ENCODE measurements around the gene GNAI3. TPM values are rescaled to one million over a fixed set of nuclear protein-coding genes. Genes with fewer than 3 reads are reported as not detected.

The GNAI3 gene
- total and polyA plus RNA-seq, 9 donors: 6.9 to 10.0 (median 7.4) TPM

DNA sequence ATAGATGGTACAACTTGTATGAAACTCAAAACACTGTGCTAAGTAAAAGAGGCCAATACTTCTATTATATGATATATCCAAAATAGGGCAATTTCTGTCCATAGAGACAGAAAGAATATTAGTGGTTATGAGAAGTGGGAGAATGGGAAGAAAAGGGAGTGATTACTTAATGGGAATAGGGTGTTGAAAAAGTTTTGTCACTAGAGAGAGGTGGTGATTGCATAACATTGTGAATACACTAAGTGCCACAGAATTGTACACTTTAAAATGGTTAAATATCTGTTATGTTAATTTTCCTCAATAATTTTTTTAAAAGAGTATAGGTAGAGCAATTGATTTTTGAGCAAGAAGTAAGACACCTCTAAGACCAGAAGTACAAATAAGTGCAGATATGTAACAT is 41.3 kb downstream of the GNAI3 start:
- no peaks in the 10 kb centered on the region for H3K9me3 ChIP-seq (replicated peaks; ENCODE audit: control insufficient read depth, low read depth, low read length)
- no peaks in the 10 kb centered on the region for H3K27me3 ChIP-seq (ENCODE audit: control insufficient read depth, insufficient read depth, low read length)
- no peak for DNase-seq
- H3K4me1 ChIP-seq (ENCODE audit: control insufficient read depth, insufficient read depth, low read length): no peaks in the 10 kb centered on the region
- no peak overlapping the region for H3K4me3 ChIP-seq (ENCODE audit: low read length)
- peaks cover 37% of the 10 kb centered on the region for H3K36me3 ChIP-seq (ENCODE audit: control insufficient read depth, insufficient read depth, low read length)
- no peak overlapping the region for H3K27ac ChIP-seq (ENCODE audit: low read length)

DNA sequence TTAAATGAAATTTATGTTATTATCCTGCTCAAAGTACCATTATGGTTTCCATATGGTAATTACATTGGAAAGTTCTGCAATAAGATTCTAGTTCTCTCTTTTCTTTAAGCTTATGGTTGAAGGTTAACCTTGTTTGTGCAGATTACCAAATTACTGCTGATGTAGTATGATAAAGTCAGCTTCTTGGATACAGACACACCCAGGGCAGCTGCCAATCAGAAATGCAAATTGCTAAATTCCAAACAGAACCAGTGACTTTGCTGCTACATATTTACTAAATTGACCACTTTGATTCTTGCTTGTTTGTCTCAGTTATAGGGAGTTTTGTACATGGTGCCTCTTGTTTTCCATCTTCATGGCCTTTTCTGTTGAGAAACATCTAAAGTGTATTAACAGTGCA is 44.5 kb downstream of the GNAI3 start:
- no peaks in the 10 kb centered on the region for H3K27me3 ChIP-seq (ENCODE audit: control insufficient read depth, insufficient read depth, low read length)
- H3K4me3 ChIP-seq (ENCODE audit: low read length): no peak overlapping the region
- no peaks in the 10 kb centered on the region for H3K9me3 ChIP-seq (replicated peaks; ENCODE audit: control insufficient read depth, low read depth, low read length)
- no peak overlapping the region for H3K27ac ChIP-seq (ENCODE audit: low read length)
- no peak for DNase-seq
- H3K4me1 ChIP-seq (ENCODE audit: control insufficient read depth, insufficient read depth, low read length): no peaks in the 10 kb centered on the region
- H3K36me3 ChIP-seq (ENCODE audit: control insufficient read depth, insufficient read depth, low read length): peaks cover 31% of the 10 kb centered on the region

DNA sequence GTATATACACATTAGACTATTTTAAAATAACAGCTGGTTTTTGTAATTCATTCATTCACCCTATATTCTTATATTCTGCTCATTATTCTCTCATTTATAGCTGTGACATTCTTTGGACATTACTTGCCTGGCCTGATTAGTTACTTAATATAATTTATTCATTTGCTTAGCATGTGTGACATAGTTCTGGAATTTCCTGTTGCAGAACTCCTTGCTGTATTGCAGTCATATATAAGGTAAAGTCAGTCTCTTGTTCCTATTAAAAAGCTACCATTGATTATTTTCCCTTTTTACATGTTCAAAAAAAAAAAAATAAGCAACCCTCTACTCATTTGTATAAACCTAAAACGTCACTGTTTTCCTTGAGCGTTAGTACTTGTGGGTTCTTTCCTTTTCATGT is 47.1 kb downstream of the GNAI3 start:
- Histone ChIP-seq H3K4me3 (ENCODE audit: low read length) (no peak overlapping the region), H3K27me3 (ENCODE audit: control insufficient read depth, insufficient read depth, low read length) (no peaks in the 10 kb centered on the region), H3K36me3 (ENCODE audit: control insufficient read depth, insufficient read depth, low read length) (peaks cover 24% of the 10 kb centered on the region), H3K4me1 (ENCODE audit: control insufficient read depth, insufficient read depth, low read length) (no peaks in the 10 kb centered on the region), H3K27ac (ENCODE audit: low read length) (no peak overlapping the region), H3K9me3 (replicated peaks; ENCODE audit: control insufficient read depth, low read depth, low read length) (no peaks in the 10 kb centered on the region)
- no CpG with 5 or more reads among the region's 2 CpGs for WGBS (ENCODE audit: insufficient coverage)
- no peak for DNase-seq

DNA sequence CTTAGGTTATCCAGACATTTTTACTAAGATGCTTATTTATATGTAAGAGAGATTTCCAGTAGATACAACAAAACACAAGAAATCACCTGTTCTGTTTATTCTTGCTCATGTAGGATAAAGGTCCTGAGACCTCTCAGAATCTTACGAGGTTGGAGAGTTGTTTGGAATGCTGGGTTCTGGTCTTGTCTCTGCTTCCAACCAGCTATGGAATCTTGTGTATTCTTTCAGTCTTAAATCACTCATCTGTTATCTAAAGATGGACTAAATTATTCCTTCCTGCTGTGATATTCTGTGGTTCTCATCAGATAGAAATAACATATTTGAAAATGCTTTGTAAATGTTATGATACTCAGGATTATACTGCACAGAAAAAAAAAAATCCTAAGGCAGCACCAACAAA is 49.7 kb downstream of the GNAI3 start:
- Histone ChIP-seq H3K4me1 (ENCODE audit: control insufficient read depth, insufficient read depth, low read length) (no peaks in the 10 kb centered on the region), H3K27ac (ENCODE audit: low read length) (no peak overlapping the region), H3K27me3 (ENCODE audit: control insufficient read depth, insufficient read depth, low read length) (no peaks in the 10 kb centered on the region), H3K9me3 (replicated peaks; ENCODE audit: control insufficient read depth, low read depth, low read length) (no peaks in the 10 kb centered on the region), H3K36me3 (ENCODE audit: control insufficient read depth, insufficient read depth, low read length) (peaks cover 13% of the 10 kb centered on the region), H3K4me3 (ENCODE audit: low read length) (no peak overlapping the region)
- no peak for DNase-seq
- no CpG with 5 or more reads among the region's 1 CpG for WGBS (ENCODE audit: insufficient coverage)

GRCh38 chr1:109598655-109599054 is 50.2 kb downstream of the GNAI3 start:
- Histone ChIP-seq H3K4me3 (ENCODE audit: low read length) (no peak overlapping the region), H3K9me3 (replicated peaks; ENCODE audit: control insufficient read depth, low read depth, low read length) (no peaks in the 10 kb centered on the region), H3K27ac (ENCODE audit: low read length) (no peak overlapping the region), H3K4me1 (ENCODE audit: control insufficient read depth, insufficient read depth, low read length) (no peaks in the 10 kb centered on the region), H3K36me3 (ENCODE audit: control insufficient read depth, insufficient read depth, low read length) (peaks cover 12% of the 10 kb centered on the region), H3K27me3 (ENCODE audit: control insufficient read depth, insufficient read depth, low read length) (no peaks in the 10 kb centered on the region)
- 80% methylated on average over 1 of the region's 5 CpGs for WGBS (ENCODE audit: insufficient coverage)
- DNase-seq: no peak

DNA sequence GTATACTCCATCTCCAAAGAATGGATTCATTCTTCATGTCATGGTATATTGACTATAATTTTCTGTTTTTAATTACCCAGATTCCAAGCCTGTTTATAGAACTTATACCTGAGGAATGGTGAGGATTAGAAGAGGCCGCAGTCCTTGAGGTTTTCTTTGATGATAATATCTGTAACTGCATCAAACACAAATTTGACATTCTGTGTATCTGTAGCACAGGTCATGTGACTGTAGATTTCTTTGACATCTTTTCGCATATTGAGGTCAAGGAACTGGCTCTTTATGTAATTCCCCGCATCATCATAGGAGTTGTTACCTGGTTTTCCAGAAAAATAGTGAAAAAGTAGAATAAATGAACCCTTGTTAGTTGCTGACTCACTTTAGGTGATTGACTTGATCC is 54.8 kb downstream of the GNAI3 start:
- no peak for DNase-seq
- no CpG with 5 or more reads among the region's 3 CpGs for WGBS (ENCODE audit: insufficient coverage)
- H3K36me3 ChIP-seq (ENCODE audit: control insufficient read depth, insufficient read depth, low read length): peaks cover 4% of the 10 kb centered on the region
- H3K27ac ChIP-seq (ENCODE audit: low read length): no peak overlapping the region
- no peaks in the 10 kb centered on the region for H3K4me1 ChIP-seq (ENCODE audit: control insufficient read depth, insufficient read depth, low read length)
- no peaks in the 10 kb centered on the region for H3K9me3 ChIP-seq (replicated peaks; ENCODE audit: control insufficient read depth, low read depth, low read length)
- no peak overlapping the region for H3K4me3 ChIP-seq (ENCODE audit: low read length)
- H3K27me3 ChIP-seq (ENCODE audit: control insufficient read depth, insufficient read depth, low read length): no peaks in the 10 kb centered on the region

DNA sequence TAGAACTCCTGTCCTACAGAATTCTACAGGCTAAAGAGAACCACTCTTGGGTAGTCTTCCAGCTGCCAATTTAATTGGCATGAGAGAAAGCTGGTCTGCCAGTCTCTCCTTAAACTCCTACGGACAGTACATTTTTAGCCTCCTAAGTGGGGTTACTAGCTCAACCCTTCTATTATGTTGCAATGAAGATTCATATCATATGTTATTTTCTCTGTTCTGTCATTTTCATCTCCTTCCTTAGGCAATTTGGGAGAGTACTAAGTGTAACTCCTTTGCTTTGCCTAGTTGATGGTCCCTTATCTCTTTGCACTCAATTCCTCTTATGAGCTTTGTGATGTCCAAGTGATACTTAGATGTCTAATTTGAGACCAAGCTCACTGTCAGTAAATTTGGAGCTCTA is 57.0 kb downstream of the GNAI3 start:
- Histone ChIP-seq H3K4me1 (ENCODE audit: control insufficient read depth, insufficient read depth, low read length) (no peaks in the 10 kb centered on the region), H3K9me3 (replicated peaks; ENCODE audit: control insufficient read depth, low read depth, low read length) (no peaks in the 10 kb centered on the region), H3K27me3 (ENCODE audit: control insufficient read depth, insufficient read depth, low read length) (no peaks in the 10 kb centered on the region), H3K4me3 (ENCODE audit: low read length) (no peak overlapping the region), H3K36me3 (ENCODE audit: control insufficient read depth, insufficient read depth, low read length) (no peaks in the 10 kb centered on the region), H3K27ac (ENCODE audit: low read length) (no peak overlapping the region)
- no peak for DNase-seq
- whole genome bisulfite sequencing (ENCODE audit: insufficient coverage): no CpG with 5 or more reads among the region's 1 CpG

DNA sequence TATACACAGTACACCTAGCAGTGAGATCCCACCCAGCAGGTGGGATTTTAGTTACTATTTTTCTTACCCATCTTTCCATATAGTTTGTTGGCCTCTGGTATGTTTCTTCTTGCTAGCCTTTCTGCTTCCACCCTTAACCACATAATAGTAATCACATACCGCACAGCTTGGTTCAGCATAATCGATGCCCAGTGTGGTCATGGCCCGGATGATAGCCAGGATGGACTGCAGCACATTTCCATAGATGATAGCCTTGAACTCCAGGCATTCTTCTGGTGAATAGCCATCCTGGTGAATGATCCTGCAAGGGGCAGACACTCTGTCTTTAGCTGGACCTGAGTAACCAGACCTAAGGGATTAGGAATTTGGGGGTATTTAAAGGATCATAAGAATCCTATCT is 61.5 kb downstream of the GNAI3 start:
- H3K4me3 ChIP-seq (ENCODE audit: low read length): no peak overlapping the region
- H3K4me1 ChIP-seq (ENCODE audit: control insufficient read depth, insufficient read depth, low read length): no peaks in the 10 kb centered on the region
- DNase-seq: no peak
- H3K27me3 ChIP-seq (ENCODE audit: control insufficient read depth, insufficient read depth, low read length): no peaks in the 10 kb centered on the region
- H3K9me3 ChIP-seq (replicated peaks; ENCODE audit: control insufficient read depth, low read depth, low read length): no peaks in the 10 kb centered on the region
- H3K27ac ChIP-seq (ENCODE audit: low read length): no peak overlapping the region
- WGBS (ENCODE audit: insufficient coverage): 92% methylated on average over 3 of the region's 3 CpGs
- no peaks in the 10 kb centered on the region for H3K36me3 ChIP-seq (ENCODE audit: control insufficient read depth, insufficient read depth, low read length)

GRCh38 chr1:109610609-109611307 is 62.3 kb downstream of the GNAI3 start:
- Histone ChIP-seq H3K27me3 (ENCODE audit: control insufficient read depth, insufficient read depth, low read length) (no peaks in the 10 kb centered on the region), H3K4me1 (ENCODE audit: control insufficient read depth, insufficient read depth, low read length) (no peaks in the 10 kb centered on the region), H3K9me3 (replicated peaks; ENCODE audit: control insufficient read depth, low read depth, low read length) (no peaks in the 10 kb centered on the region), H3K36me3 (ENCODE audit: control insufficient read depth, insufficient read depth, low read length) (no peaks in the 10 kb centered on the region), H3K27ac (ENCODE audit: low read length) (no peak overlapping the region), H3K4me3 (ENCODE audit: low read length) (no peak overlapping the region)
- 69% methylated on average over 2 of the region's 3 CpGs for WGBS (ENCODE audit: insufficient coverage)
- DNase-seq: no peak

- 64% methylated on average over 5 of the region's 13 CpGs for WGBS (ENCODE audit: insufficient coverage)
- no peaks in the 10 kb centered on the region for H3K36me3 ChIP-seq (ENCODE audit: control insufficient read depth, insufficient read depth, low read length)
These were observed 63.0 kb downstream of the GNAI3 start for GRCh38 chr1:109611308-109611990.

More at GRCh38 chr1:109611308-109611990, 63.0 kb downstream of the GNAI3 start:
- Histone ChIP-seq H3K4me3 (ENCODE audit: low read length) (no peak overlapping the region), H3K4me1 (ENCODE audit: control insufficient read depth, insufficient read depth, low read length) (no peaks in the 10 kb centered on the region), H3K27me3 (ENCODE audit: control insufficient read depth, insufficient read depth, low read length) (no peaks in the 10 kb centered on the region), H3K9me3 (replicated peaks; ENCODE audit: control insufficient read depth, low read depth, low read length) (no peaks in the 10 kb centered on the region), H3K27ac (ENCODE audit: low read length) (no peak overlapping the region)
- DNase-seq: no peak
